H9 (cell line): ENCODE results near the gene ATRNL1. TPM values are rescaled to one million over a fixed set of nuclear protein-coding genes. Genes with fewer than 3 reads are reported as not detected.

Source experiments
- DNase-seq: peaks from one replicate; pipeline ENCODE4 v3.0.0-alpha.2; 2017
- H2AFZ ChIP-seq: one replicate; pipeline ENCODE4 v1.6.1; 2013; ENCODE audit warnings: mild to moderate bottlenecking, low read length, control low read depth, moderate library complexity
- H2AK5ac ChIP-seq: 2 replicates; pipeline ENCODE4 v1.6.1; 2013; ENCODE audit warnings: low read length, control low read depth, mixed read lengths; ENCODE audit not compliant: insufficient read length
- H2BK120ac ChIP-seq: one replicate; pipeline ENCODE4 v1.6.1; 2013; ENCODE audit warnings: low read depth, mild to moderate bottlenecking, low read length, control low read depth, inconsistent platforms; ENCODE audit not compliant: poor library complexity, severe bottlenecking
- H2BK12ac ChIP-seq: 2 replicates; pipeline ENCODE4 v1.6.1; 2013; ENCODE audit warnings: low read length, control low read depth, mixed read lengths, low read depth; ENCODE audit not compliant: insufficient read length
- H2BK15ac ChIP-seq: 2 replicates; pipeline ENCODE4 v1.6.1; 2013; ENCODE audit warnings: low read depth, low read length, control low read depth
- H2BK20ac ChIP-seq: one replicate; pipeline ENCODE4 v1.6.1; 2013; ENCODE audit warnings: low read depth, mild to moderate bottlenecking, low read length, control low read depth, inconsistent platforms; ENCODE audit not compliant: poor library complexity, severe bottlenecking
- H2BK5ac ChIP-seq: 2 replicates; pipeline ENCODE4 v1.6.1; 2013; ENCODE audit warnings: low read length, control low read depth, mixed read lengths; ENCODE audit not compliant: insufficient read length
- H3K14ac ChIP-seq: 2 replicates; pipeline ENCODE4 v1.6.1; 2013; ENCODE audit warnings: low read length, control low read depth; ENCODE audit not compliant: insufficient read depth
- H3K18ac ChIP-seq: 2 replicates; pipeline ENCODE4 v1.6.1; 2013; ENCODE audit warnings: low read depth, mild to moderate bottlenecking, mixed read lengths, low read length, control low read depth; ENCODE audit not compliant: insufficient read length
- H3K23ac ChIP-seq: 2 replicates; pipeline ENCODE4 v1.6.1; 2013; ENCODE audit warnings: low read length, control low read depth, mixed read lengths, low read depth; ENCODE audit not compliant: insufficient read length
- H3K23me2 ChIP-seq: 2 replicates; pipeline ENCODE4 v1.6.1; 2013; ENCODE audit warnings: low read depth, mild to moderate bottlenecking, mixed read lengths, low read length, control low read depth; ENCODE audit not compliant: insufficient read length, poor library complexity, severe bottlenecking
- H3K27ac ChIP-seq: 2 replicates; pipeline ENCODE4 v1.5.1; 2013; ENCODE audit warnings: low read length, control low read depth, mixed read lengths, low read depth; ENCODE audit not compliant: insufficient read length
- H3K27me3 ChIP-seq: 2 replicates; pipeline ENCODE4 v1.6.1; 2013; ENCODE audit warnings: low read length, control low read depth, inconsistent platforms; ENCODE audit not compliant: insufficient read depth
- H3K4ac ChIP-seq: 2 replicates; pipeline ENCODE4 v1.6.1; 2013; ENCODE audit warnings: low read depth, mild to moderate bottlenecking, control low read depth, inconsistent platforms, low read length, moderate library complexity
- H3K4me1 ChIP-seq: 2 replicates; pipeline ENCODE4 v1.6.1; 2013; ENCODE audit warnings: low read length, control low read depth, inconsistent platforms; ENCODE audit not compliant: insufficient read depth
- H3K4me2 ChIP-seq: 2 replicates; pipeline ENCODE4 v1.6.1; 2013; ENCODE audit warnings: low read length, control low read depth, mixed read lengths; ENCODE audit not compliant: insufficient read length, insufficient read depth
- H3K56ac ChIP-seq: 2 replicates; pipeline ENCODE4 v1.6.1; 2013; ENCODE audit warnings: low read depth, mild to moderate bottlenecking, mixed read lengths, low read length, control low read depth; ENCODE audit not compliant: insufficient read length
- H3K79me1 ChIP-seq: 2 replicates; pipeline ENCODE4 v1.6.1; 2013; ENCODE audit warnings: low read depth, mild to moderate bottlenecking, moderate library complexity, low read length, control low read depth, inconsistent platforms; ENCODE audit not compliant: insufficient read depth, poor library complexity, severe bottlenecking
- H3K79me2 ChIP-seq: 2 replicates; pipeline ENCODE4 v1.6.1; 2013; ENCODE audit warnings: low read length, control low read depth, inconsistent platforms; ENCODE audit not compliant: insufficient read depth
- H3K9ac ChIP-seq: 2 replicates; pipeline ENCODE4 v1.6.1; 2013; ENCODE audit warnings: low read length, control low read depth, mixed read lengths; ENCODE audit not compliant: insufficient read length; ENCODE audit errors: extremely low read depth
- H3K9me3 ChIP-seq: one replicate; pipeline ENCODE4 v1.6.1; 2013; ENCODE audit warnings: low read depth, low read length, inconsistent platforms; ENCODE audit not compliant: control insufficient read depth
- H3T11ph ChIP-seq: one replicate; pipeline ENCODE4 v1.6.1; 2013; ENCODE audit warnings: mild to moderate bottlenecking, low read length, control low read depth, inconsistent platforms
- H4K20me1 ChIP-seq: one replicate; pipeline ENCODE4 v1.6.1; 2013; ENCODE audit not compliant: control insufficient read depth, insufficient read length, insufficient read depth
- H4K5ac ChIP-seq: 2 replicates; pipeline ENCODE4 v1.6.1; 2013; ENCODE audit warnings: low read depth, mild to moderate bottlenecking, mixed read lengths, low read length, control low read depth; ENCODE audit not compliant: insufficient read length
- H4K8ac ChIP-seq: replicated peaks from 2 replicates; pipeline ENCODE4 v1.6.1; 2013; ENCODE audit warnings: low read length, control low read depth, mixed read lengths, low read depth; ENCODE audit not compliant: insufficient read length
- H4K91ac ChIP-seq: 2 replicates; pipeline ENCODE4 v1.6.1; 2013; ENCODE audit warnings: low read depth, mild to moderate bottlenecking, moderate library complexity, mixed read lengths, low read length, control low read depth; ENCODE audit not compliant: insufficient read length
- H3K27ac Mint-ChIP-seq, 3 experiments: 2 replicates in 2 of 3; 3 replicates in 1 of 3; pipeline ENCODE4 v1.8.0; 2020 to 2021; ENCODE audit warnings: mixed read lengths in 3 of 3, mild to moderate bottlenecking in 1 of 3, moderate library complexity in 1 of 3
- H3K27me3 Mint-ChIP-seq: 2 replicates; pipeline ENCODE4 v1.8.0; 2021; ENCODE audit warnings: low read depth, mild to moderate bottlenecking, moderate library complexity, mixed read lengths
- H3K36me3 Mint-ChIP-seq, 3 experiments: 2 replicates in 2 of 3; 3 replicates in 1 of 3; pipeline ENCODE4 v1.8.0; 2020 to 2021; ENCODE audit warnings: low read depth in 3 of 3, mixed read lengths in 3 of 3; ENCODE audit not compliant: insufficient read depth in 1 of 3
- H3K4me1 Mint-ChIP-seq, 2 experiments: 2 replicates each; pipeline ENCODE4 v1.8.0; 2020; ENCODE audit warnings: mixed read lengths in 2 of 2
- H3K4me3 Mint-ChIP-seq, 2 experiments: 2 replicates in 1 of 2; 3 replicates in 1 of 2; pipeline ENCODE4 v1.8.0; 2020 to 2021; ENCODE audit warnings: mild to moderate bottlenecking in 2 of 2, mixed read lengths in 2 of 2, moderate library complexity in 1 of 2
- H3K9me3 Mint-ChIP-seq, 2 experiments: 2 replicates in 1 of 2; 3 replicates in 1 of 2; pipeline ENCODE4 v1.8.0; 2020; ENCODE audit warnings: mild to moderate bottlenecking in 2 of 2, mixed read lengths in 2 of 2, moderate library complexity in 1 of 2
- WGBS: extraction: QIAGEN DNeasy Blood & Tissue Kit; methylation state at CpG from one replicate; pipeline ENCODE4 v1.1.7; 2013; ENCODE audit warnings: missing lambda C conversion rate, low lambda C conversion rate, mixed read lengths; ENCODE audit not compliant: insufficient read length; ENCODE audit errors: extremely low coverage; 5-methylcytosine and 5-hydroxymethylcytosine counted together
- total RNA-seq: library from RNA; stranded (reverse); gene quantifications from 2 replicates; pipeline ENCODE4 v1.2.1, GENCODE V29; 2021
- TF ChIP-seq, protein P1 (sequence below): fragments of 200-600 bp; sonication (generic); conservative IDR thresholded peaks from 3 replicates; pipeline ENCODE4 v1.8.0; 2021; ENCODE audit warnings: antibody characterized with exemption, mild to moderate bottlenecking

ATRNL1 gene
- total RNA-seq, 1 experiment from 2014 or later: 9.2 TPM

DNA sequence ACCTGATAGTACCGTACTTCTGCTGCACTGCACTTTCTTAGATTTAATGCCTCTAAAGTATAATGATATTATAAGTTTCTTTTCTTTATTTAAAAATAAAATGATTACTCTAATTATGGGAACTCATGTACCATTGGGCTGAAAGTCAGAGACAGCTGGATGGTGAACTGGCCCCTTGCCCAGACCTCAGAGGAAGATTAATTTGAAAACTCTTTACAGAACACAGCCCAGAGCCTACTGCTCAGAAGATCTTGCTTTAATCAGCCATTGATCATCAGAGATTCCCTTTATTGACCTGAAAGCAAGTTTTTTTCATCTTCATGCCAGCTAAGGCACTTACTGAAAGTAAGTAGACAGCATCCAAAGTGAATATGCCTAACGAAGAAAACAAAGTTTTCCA lies 838.1 kb downstream of the ATRNL1 start:
- Histone ChIP-seq H2BK5ac (no peak overlapping the region), H4K8ac (no peak overlapping the region), H4K5ac (no peak overlapping the region), H3T11ph (no peak overlapping the region), H3K27me3 (no peaks in the 10 kb centered on the region), H3K4me2 (no peak overlapping the region), H2BK15ac (no peak overlapping the region), H4K20me1 (no peaks in the 10 kb centered on the region), H4K91ac (no peak overlapping the region), H2BK12ac (no peak overlapping the region), H3K23ac (no peak overlapping the region), H3K18ac (no peak overlapping the region), H2AFZ (no peak overlapping the region), H3K4me1 (no peaks in the 10 kb centered on the region), H3K27ac (no peak overlapping the region), H3K9ac (no peak overlapping the region), H3K4ac (no peak overlapping the region), H3K79me2 (no peaks in the 10 kb centered on the region), H3K23me2 (no peaks in the 10 kb centered on the region), H3K56ac (no peak overlapping the region), H3K79me1 (no peaks in the 10 kb centered on the region), H3K9me3 (no peaks in the 10 kb centered on the region), H3K14ac (no peak overlapping the region), H2BK20ac (no peak overlapping the region), H2AK5ac (no peak overlapping the region), H2BK120ac (no peak overlapping the region)
- no peak overlapping the region for H3K27ac Mint-ChIP-seq
- H3K4me3 Mint-ChIP-seq: no peak overlapping the region
- H3K9me3 Mint-ChIP-seq: no peaks in the 10 kb centered on the region
- no peaks in the 10 kb centered on the region for H3K36me3 Mint-ChIP-seq
- no peaks in the 10 kb centered on the region for H3K27me3 Mint-ChIP-seq
- H3K4me1 Mint-ChIP-seq: no peaks in the 10 kb centered on the region
- WGBS: no CpG with 5 or more reads among the region's 2 CpGs
- TF ChIP-seq, protein P1, sequence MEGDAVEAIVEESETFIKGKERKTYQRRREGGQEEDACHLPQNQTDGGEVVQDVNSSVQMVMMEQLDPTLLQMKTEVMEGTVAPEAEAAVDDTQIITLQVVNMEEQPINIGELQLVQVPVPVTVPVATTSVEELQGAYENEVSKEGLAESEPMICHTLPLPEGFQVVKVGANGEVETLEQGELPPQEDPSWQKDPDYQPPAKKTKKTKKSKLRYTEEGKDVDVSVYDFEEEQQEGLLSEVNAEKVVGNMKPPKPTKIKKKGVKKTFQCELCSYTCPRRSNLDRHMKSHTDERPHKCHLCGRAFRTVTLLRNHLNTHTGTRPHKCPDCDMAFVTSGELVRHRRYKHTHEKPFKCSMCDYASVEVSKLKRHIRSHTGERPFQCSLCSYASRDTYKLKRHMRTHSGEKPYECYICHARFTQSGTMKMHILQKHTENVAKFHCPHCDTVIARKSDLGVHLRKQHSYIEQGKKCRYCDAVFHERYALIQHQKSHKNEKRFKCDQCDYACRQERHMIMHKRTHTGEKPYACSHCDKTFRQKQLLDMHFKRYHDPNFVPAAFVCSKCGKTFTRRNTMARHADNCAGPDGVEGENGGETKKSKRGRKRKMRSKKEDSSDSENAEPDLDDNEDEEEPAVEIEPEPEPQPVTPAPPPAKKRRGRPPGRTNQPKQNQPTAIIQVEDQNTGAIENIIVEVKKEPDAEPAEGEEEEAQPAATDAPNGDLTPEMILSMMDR: no peak
- no peak for DNase-seq
